Naive B cell (primary cell): ENCODE results near the gene ERC2. TPM values are rescaled to one million over a fixed set of nuclear protein-coding genes. Genes with fewer than 3 reads are reported as not detected.
A peak's percentile ranks its signal among the peaks of the same experiment; 100 is the strongest.

ENCODE experiments used
- ATAC-seq, 2 donors: fragments of 150-1000 bp; cut with Tn5 transposase; 2 replicates each; pipeline ENCODE4 v1.10.0; 2021; ENCODE audit warnings: low read depth in 2 of 2, mild to moderate bottlenecking in 2 of 2, moderate library complexity in 2 of 2
- DNase-seq: peaks from one replicate; pipeline ENCODE4 v3.0.0; 2022
- H3K27ac Mint-ChIP-seq, 6 donors: one replicate each; pipeline ENCODE4 v1.8.0; 2020 to 2022; ENCODE audit warnings: mild to moderate bottlenecking in 6 of 6, mixed read lengths in 6 of 6, moderate library complexity in 5 of 6, inconsistent platforms in 2 of 6
- H3K27me3 Mint-ChIP-seq, 3 donors: one replicate each; pipeline ENCODE4 v1.8.0; 2021 to 2022; ENCODE audit warnings: mixed read lengths in 3 of 3, mild to moderate bottlenecking in 1 of 3
- H3K36me3 Mint-ChIP-seq, 2 donors: one replicate each; pipeline ENCODE4 v1.8.0; 2020 to 2022; ENCODE audit warnings: mixed read lengths in 2 of 2, inconsistent platforms in 1 of 2, mild to moderate bottlenecking in 1 of 2
- H3K4me1 Mint-ChIP-seq, 3 donors: one replicate each; pipeline ENCODE4 v1.8.0; 2020 to 2022; ENCODE audit warnings: mixed read lengths in 3 of 3, inconsistent platforms in 1 of 3, mild to moderate bottlenecking in 1 of 3, moderate library complexity in 1 of 3
- H3K4me3 Mint-ChIP-seq, 8 donors: one replicate each; pipeline ENCODE4 v1.8.0; 2020 to 2022; ENCODE audit warnings: mild to moderate bottlenecking in 8 of 8, mixed read lengths in 8 of 8, moderate library complexity in 8 of 8, inconsistent platforms in 2 of 8
- H3K9me3 Mint-ChIP-seq, 7 donors: one replicate each; pipeline ENCODE4 v1.8.0; 2020 to 2022; ENCODE audit warnings: mixed read lengths in 7 of 7, mild to moderate bottlenecking in 5 of 7, inconsistent platforms in 2 of 7, moderate library complexity in 1 of 7
- polyA plus RNA-seq, 6 donors: library from polyadenylated mRNA; unstranded; fragments of 300-500 nt; fragmentation: Illumina TruSeq; gene quantifications; one replicate each; pipeline ENCODE4 v1.2.3, GENCODE V29; 2021; ENCODE audit warnings: low read depth in 6 of 6

ERC2 gene
- polyA plus RNA-seq, 6 donors from 2014 or later = not detected

DNA sequence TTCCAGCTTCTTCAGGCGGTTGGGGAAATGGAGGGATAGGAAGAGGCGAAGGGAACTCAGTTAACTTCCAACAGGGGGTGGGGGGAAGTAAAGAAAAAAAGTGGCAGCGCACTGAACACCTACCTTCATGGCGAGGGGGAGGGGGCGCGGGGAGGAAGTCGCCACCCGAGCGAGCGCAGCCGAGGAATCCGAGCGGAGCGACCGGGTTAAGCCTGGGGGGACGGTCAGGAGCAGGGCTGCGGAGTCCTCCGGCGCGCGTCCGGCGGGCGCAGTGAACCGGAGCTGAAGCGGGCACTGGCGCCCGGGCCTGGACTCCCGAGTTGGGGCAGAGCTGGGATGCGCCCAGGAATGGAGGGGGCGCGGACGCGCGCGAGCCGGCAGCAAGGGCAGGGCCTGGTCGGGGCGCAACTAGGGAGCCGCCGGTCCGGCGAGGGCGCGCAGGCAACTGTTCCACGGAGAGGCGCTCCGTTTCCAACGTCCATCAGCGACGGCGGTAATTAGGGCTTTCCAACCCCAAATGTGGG is 981.3 kb downstream of the ERC2 start, which contains the start of gene WNT5A:
Gene WNT5A, minus strand, starts transcription at position 450 of the 524 bp plus-strand sequence. Its CDS starts 321 bp downstream, at position 129.
- Mint-ChIP-seq H3K4me3 (peak within 1 kb of the TSS; percentile 53 to 80 (median 65)), H3K27me3 (peaks cover 30 to 85% (median 71%) of the 10 kb centered on the region in 3 donors), H3K36me3 (peaks cover 0 to 14% of the 10 kb centered on the region in 2 donors), H3K4me1 (peaks cover 19 to 38% (median 21%) of the 10 kb centered on the region in 3 donors), H3K9me3 (peaks cover 0 to 8% (median 2%) of the 10 kb centered on the region in 7 donors), H3K27ac (peak within 1 kb of the TSS in 1 of 6 donors; percentile 49)
- ATAC-seq (no peak), DNase-seq (no peak)

DNA sequence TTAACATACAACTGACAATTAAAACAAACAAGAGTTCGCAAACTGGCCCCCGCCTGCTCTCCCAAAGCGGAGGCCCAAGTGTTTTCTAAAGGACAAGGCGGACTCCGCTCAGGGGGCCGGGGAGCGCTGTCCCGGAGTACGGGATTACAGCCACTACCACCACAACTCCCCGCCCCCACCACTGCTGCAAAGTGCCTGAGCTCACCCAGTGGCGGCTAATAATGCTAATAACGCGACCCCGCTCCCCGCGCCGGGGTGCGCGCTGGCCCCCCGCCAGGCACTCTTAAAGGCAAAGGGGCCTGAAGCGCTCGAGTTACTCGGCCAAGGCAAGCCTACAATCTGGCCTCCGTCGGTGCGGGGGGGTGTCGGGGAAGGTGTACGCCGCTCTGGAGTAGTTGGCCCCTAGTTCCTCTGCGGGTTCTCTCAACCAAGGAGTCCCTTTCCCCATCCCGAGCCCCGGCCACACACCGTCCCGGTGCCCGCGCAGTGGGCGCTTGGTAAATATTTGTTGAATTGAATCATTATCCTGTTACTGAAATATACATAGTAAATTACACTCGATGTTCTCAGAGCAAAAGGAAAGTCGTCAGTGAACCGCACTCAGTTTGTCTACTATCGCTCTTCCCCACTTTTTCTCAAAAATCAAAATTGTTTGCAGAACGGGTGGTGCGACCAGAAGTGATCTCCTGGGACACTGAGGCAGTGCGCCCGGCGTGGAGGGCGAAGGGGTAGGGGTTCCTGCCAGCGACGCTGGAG is 982.0 kb downstream of the ERC2 start:
- no peak for DNase-seq
- Mint-ChIP-seq H3K27ac (no peak overlapping the region), H3K9me3 (peaks cover 0 to 8% (median under 1%) of the 10 kb centered on the region in 7 donors), H3K36me3 (peaks cover 0 to 14% of the 10 kb centered on the region in 2 donors), H3K4me1 (peaks cover 19 to 38% (median 21%) of the 10 kb centered on the region in 3 donors), H3K27me3 (peaks cover 33 to 85% (median 77%) of the 10 kb centered on the region in 3 donors), H3K4me3 (peak overlapping the region; percentile 27 to 67 (median 53))
- ATAC-seq = no peak

GRCh38 chr3:55484801-55485791 is 983.2 kb downstream of the ERC2 start:
- peak overlapping the region in 1 of 6 donors; percentile 22 for H3K27ac Mint-ChIP-seq
- peaks cover 0 to 8% (median 0%) of the 10 kb centered on the region in 7 donors for H3K9me3 Mint-ChIP-seq

DNA sequence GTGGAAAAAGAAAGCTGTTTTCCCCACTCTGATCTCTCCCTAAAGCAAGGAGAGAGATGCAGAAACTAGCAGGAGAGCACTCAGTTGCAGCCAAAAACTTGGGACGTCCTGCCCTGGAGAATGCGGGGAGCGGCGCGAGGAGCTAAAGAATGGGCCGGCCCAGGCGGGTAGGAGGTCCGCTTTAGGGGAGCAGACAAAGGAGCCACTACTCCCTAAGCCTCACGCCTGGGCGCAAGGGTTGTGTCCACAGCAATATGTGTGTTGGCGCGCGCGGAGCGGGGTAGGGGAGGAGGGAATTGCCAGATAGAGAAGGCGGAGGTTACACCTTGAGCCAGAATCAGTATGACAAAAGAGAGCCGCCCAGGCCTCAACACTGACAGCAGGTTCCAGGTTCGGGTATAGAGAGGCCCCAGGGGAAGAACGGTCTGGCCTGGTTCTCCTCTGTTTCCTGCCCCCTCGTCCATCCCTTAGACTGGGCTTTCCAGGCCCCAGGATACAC is 984.0 kb downstream of the ERC2 start:
- ATAC-seq = no peak
- Mint-ChIP-seq H3K36me3 (peaks cover 0 to 14% of the 10 kb centered on the region in 2 donors), H3K4me1 (peaks cover 15 to 42% (median 15%) of the 10 kb centered on the region in 3 donors), H3K9me3 (peaks cover 0 to 8% (median 0%) of the 10 kb centered on the region in 7 donors), H3K27ac (no peak overlapping the region), H3K4me3 (peak overlapping the region in 1 of 8 donors; percentile 56), H3K27me3 (peaks cover 38 to 89% (median 83%) of the 10 kb centered on the region in 3 donors)
- DNase-seq = no peak

More at GRCh38 chr3:55484801-55485791, 983.2 kb downstream of the ERC2 start:
- H3K4me1 Mint-ChIP-seq = peaks cover 19 to 42% (median 21%) of the 10 kb centered on the region in 3 donors
- H3K36me3 Mint-ChIP-seq = peaks cover 0 to 14% of the 10 kb centered on the region in 2 donors
- ATAC-seq (no peak), DNase-seq (no peak)
- H3K27me3 Mint-ChIP-seq = peaks cover 31 to 89% (median 83%) of the 10 kb centered on the region in 3 donors
- peak overlapping the region in 4 of 8 donors; percentile 26 to 45 (median 28) for H3K4me3 Mint-ChIP-seq

GRCh38 chr3:55483196-55484095 is 984.8 kb downstream of the ERC2 start:
- peak overlapping the region in 1 of 8 donors; percentile 56 for H3K4me3 Mint-ChIP-seq
- H3K4me1 Mint-ChIP-seq = peaks cover 11 to 39% (median 11%) of the 10 kb centered on the region in 3 donors
- peaks cover 0 to 14% of the 10 kb centered on the region in 2 donors for H3K36me3 Mint-ChIP-seq
- peaks cover 39 to 81% (median 76%) of the 10 kb centered on the region in 3 donors for H3K27me3 Mint-ChIP-seq
- no peak overlapping the region for H3K27ac Mint-ChIP-seq
- no peak for ATAC-seq
- DNase-seq = no peak
- H3K9me3 Mint-ChIP-seq = peaks cover 0 to 8% (median 0%) of the 10 kb centered on the region in 7 donors

- H3K27ac Mint-ChIP-seq = no peak overlapping the region
- DNase-seq (no peak), ATAC-seq (no peak)
- peaks cover 10 to 35% (median 10%) of the 10 kb centered on the region in 3 donors for H3K4me1 Mint-ChIP-seq
- H3K36me3 Mint-ChIP-seq = peaks cover 0 to 14% of the 10 kb centered on the region in 2 donors
- no peak overlapping the region for H3K4me3 Mint-ChIP-seq
- H3K27me3 Mint-ChIP-seq = peaks cover 42 to 84% (median 79%) of the 10 kb centered on the region in 3 donors
- H3K9me3 Mint-ChIP-seq = peaks cover 0 to 8% (median 0%) of the 10 kb centered on the region in 7 donors
Observed at GRCh38 chr3:55482496-55483195, 985.6 kb downstream of the ERC2 start.

- H3K36me3 Mint-ChIP-seq = peaks cover 0 to 14% of the 10 kb centered on the region in 2 donors
- H3K4me3 Mint-ChIP-seq = no peak overlapping the region
- H3K27ac Mint-ChIP-seq = no peak overlapping the region
- peaks cover 10 to 30% (median 10%) of the 10 kb centered on the region in 3 donors for H3K4me1 Mint-ChIP-seq
- H3K27me3 Mint-ChIP-seq = peaks cover 47 to 83% (median 82%) of the 10 kb centered on the region in 3 donors
- DNase-seq (no peak), ATAC-seq (no peak)
- H3K9me3 Mint-ChIP-seq = peaks cover 0 to 8% (median 0%) of the 10 kb centered on the region in 7 donors
Observed at GRCh38 chr3:55481744-55482495, 986.3 kb downstream of the ERC2 start.

DNA sequence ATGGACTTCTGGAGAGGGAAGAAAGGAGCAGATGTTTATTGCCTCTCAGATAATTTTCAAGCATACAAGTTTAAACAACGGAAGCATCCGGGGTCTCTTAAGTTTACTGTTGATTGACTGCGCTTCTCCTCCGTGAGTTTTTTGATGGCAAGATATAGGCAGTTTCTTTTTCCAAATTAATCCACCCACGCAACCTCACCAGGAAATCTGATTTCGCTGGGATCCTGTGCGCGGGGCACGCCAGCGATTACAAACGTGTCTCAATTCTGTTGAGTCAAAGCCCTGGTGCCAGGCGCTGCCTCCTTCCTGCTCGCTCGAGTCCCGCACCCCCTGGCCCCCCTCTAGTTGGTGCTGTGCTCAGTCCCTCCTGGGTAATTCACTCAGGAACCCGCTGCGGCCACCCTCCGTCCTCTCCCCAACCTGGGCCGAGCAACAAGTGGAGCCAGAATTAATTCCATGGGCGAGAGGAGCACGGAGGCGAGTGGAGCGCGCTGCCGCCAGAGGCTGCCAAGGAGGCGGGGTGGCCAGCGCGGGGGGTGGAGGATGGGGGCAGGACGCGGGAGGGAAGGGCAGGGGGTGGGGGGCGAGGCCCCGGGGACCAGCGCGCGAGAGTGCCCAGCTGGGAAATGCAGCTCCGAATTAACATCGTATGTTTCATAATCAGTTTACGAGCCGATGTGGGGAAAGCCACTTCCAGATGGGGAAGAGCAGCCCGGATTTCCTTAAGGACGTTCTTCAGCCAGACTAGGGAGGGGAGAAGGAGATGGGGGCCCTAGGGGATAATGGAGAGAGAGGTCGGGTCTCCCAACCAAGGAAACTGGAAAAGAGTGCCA is 987.1 kb downstream of the ERC2 start:
- no peak for ATAC-seq
- Mint-ChIP-seq H3K4me3 (peak overlapping the region in 2 of 8 donors; percentile 10 to 30), H3K27me3 (peaks cover 50 to 81% (median 81%) of the 10 kb centered on the region in 3 donors), H3K9me3 (peaks cover 0 to 8% (median 0%) of the 10 kb centered on the region in 7 donors), H3K36me3 (peaks cover 0 to 14% of the 10 kb centered on the region in 2 donors), H3K4me1 (peaks cover 10 to 24% (median 10%) of the 10 kb centered on the region in 3 donors), H3K27ac (no peak overlapping the region)
- DNase-seq = no peak

- ATAC-seq (no peak), DNase-seq (no peak)
- Mint-ChIP-seq H3K27me3 (peaks cover 49 to 74% (median 61%) of the 10 kb centered on the region in 3 donors), H3K4me1 (peaks cover 0 to 4% (median 0%) of the 10 kb centered on the region in 3 donors), H3K36me3 (peaks cover 0 to 8% of the 10 kb centered on the region in 2 donors), H3K4me3 (no peak overlapping the region), H3K27ac (peak overlapping the region in 1 of 6 donors; percentile 5), H3K9me3 (peaks cover 0 to 6% (median 0%) of the 10 kb centered on the region in 7 donors)
Observed at GRCh38 chr3:55477306-55478303, 990.7 kb downstream of the ERC2 start.
